Left ventricle myocardium inferior (tissue), 1 donor: ENCODE data around the gene PRDM8. TPM values are rescaled to one million over a fixed set of nuclear protein-coding genes. Genes with fewer than 3 reads are reported as not detected.

Experiments
- DNase-seq: peaks from one replicate; pipeline ENCODE4 v3.0.0-alpha.2; 2020
- H3K27ac ChIP-seq: fragments of 200-600 bp; replicated peaks from 2 replicates; pipeline ENCODE4 v1.8.0; 2021
- H3K27me3 ChIP-seq: fragments of 200-600 bp; 2 replicates; pipeline ENCODE4 v1.8.0; 2021; ENCODE audit warnings: low read depth
- H3K36me3 ChIP-seq: fragments of 200-600 bp; 2 replicates; pipeline ENCODE4 v1.8.0; 2021
- H3K4me1 ChIP-seq: fragments of 200-600 bp; 2 replicates; pipeline ENCODE4 v1.8.0; 2021
- H3K4me3 ChIP-seq: fragments of 200-600 bp; 2 replicates; pipeline ENCODE4 v1.8.0; 2021; ENCODE audit warnings: mild to moderate bottlenecking, moderate library complexity
- H3K9me3 ChIP-seq: fragments of 200-600 bp; replicated peaks from 2 replicates; pipeline ENCODE4 v1.8.0; 2021
- CTCF ChIP-seq: fragments of 200-600 bp; IDR thresholded peaks from 2 replicates; pipeline ENCODE4 v1.8.0; 2021; ENCODE audit warnings: antibody characterized with exemption, mild to moderate bottlenecking, borderline replicate concordance
- intact Hi-C: fragments of 100-400 bp; cut with micrococcal nuclease; formaldehyde crosslinking; loops from one replicate; pipeline ENCODE4 v1.11.0; 2022
- total RNA-seq: library from RNA; stranded (reverse); fragmentation: NEBNext Ultra II Directional; extraction: Animal tissue kit (Norgen Biotek cat#: 25700); gene quantifications from one replicate; pipeline ENCODE4 v1.2.1, GENCODE V29; 2021
- donor health status: DM: no; HTN: yes; CAD: no; lungs with severe emphysema.

The PRDM8 gene
- total RNA-seq, 1 donor from 2014 or later, result 0.66 TPM

- Histone ChIP-seq H3K27me3 (peaks cover under 1% of the 10 kb centered on the region), H3K27ac (no peak overlapping the region), H3K4me3 (no peak overlapping the region), H3K36me3 (no peaks in the 10 kb centered on the region), H3K9me3 (peaks cover 22% of the 10 kb centered on the region), H3K4me1 (peaks cover 18% of the 10 kb centered on the region)
- no peak for DNase-seq
- intact Hi-C loops, result no loop called here
- TF ChIP-seq CTCF, result no peak
Observed at GRCh38 chr4:80178964-80179363, 18.3 kb upstream of the PRDM8 start.

GRCh38 chr4:80179637-80180161 is 17.6 kb upstream of the PRDM8 start:
- no peak overlapping the region for H3K27ac ChIP-seq
- no peak for DNase-seq
- peaks cover 8% of the 10 kb centered on the region for H3K27me3 ChIP-seq
- H3K9me3 ChIP-seq, result peaks cover 22% of the 10 kb centered on the region
- H3K4me1 ChIP-seq, result peaks cover 26% of the 10 kb centered on the region
- no peak overlapping the region for H3K4me3 ChIP-seq
- intact Hi-C loops, result no loop called here
- TF ChIP-seq CTCF, result no peak
- H3K36me3 ChIP-seq, result no peaks in the 10 kb centered on the region

GRCh38 chr4:80180743-80181142 is 16.6 kb upstream of the PRDM8 start:
- Histone ChIP-seq H3K36me3 (no peaks in the 10 kb centered on the region), H3K9me3 (peaks cover 22% of the 10 kb centered on the region), H3K27me3 (peaks cover 18% of the 10 kb centered on the region), H3K27ac (no peak overlapping the region), H3K4me3 (no peak overlapping the region), H3K4me1 (peaks cover 36% of the 10 kb centered on the region)
- no peak for DNase-seq
- intact Hi-C loops, result no loop called here
- no peak for TF ChIP-seq CTCF

GRCh38 chr4:80182237-80182866 is 15.0 kb upstream of the PRDM8 start:
- no peaks in the 10 kb centered on the region for H3K36me3 ChIP-seq
- DNase-seq, result no peak
- H3K9me3 ChIP-seq, result peaks cover 22% of the 10 kb centered on the region
- peaks cover 40% of the 10 kb centered on the region for H3K4me1 ChIP-seq
- intact Hi-C loops, result no loop called here
- no peak overlapping the region for H3K4me3 ChIP-seq
- TF ChIP-seq CTCF, result no peak
- no peak overlapping the region for H3K27ac ChIP-seq
- peaks cover 34% of the 10 kb centered on the region for H3K27me3 ChIP-seq

- TF ChIP-seq CTCF, result no peak
- H3K4me1 ChIP-seq, result peaks cover 40% of the 10 kb centered on the region
- H3K27me3 ChIP-seq, result peaks cover 45% of the 10 kb centered on the region
- H3K27ac ChIP-seq, result peak overlapping the region; percentile 71
- H3K9me3 ChIP-seq, result peaks cover 18% of the 10 kb centered on the region
- H3K4me3 ChIP-seq, result peak overlapping the region; percentile 71
- H3K36me3 ChIP-seq, result no peaks in the 10 kb centered on the region
- peak; percentile 41 for DNase-seq
- intact Hi-C loops, result no loop called here
Observed at GRCh38 chr4:80183250-80184052, 13.9 kb upstream of the PRDM8 start.
